SU-DHL-6 (cell line): ENCODE measurements around the gene BAZ1A.

Experiments
- CTCF ChIP-seq: fragments of 200-600 bp; sonication (generic); IDR thresholded peaks from one replicate; pipeline ENCODE4 v1.5.1; 2017; ENCODE audit warnings: antibody characterized with exemption, mild to moderate bottlenecking, low read length, moderate library complexity; ENCODE audit not compliant: insufficient read depth, poor library complexity, severe bottlenecking
- EZH2phosphoT487 ChIP-seq: fragments of 200-600 bp; sonication (generic), shearing (Covaris generic); conservative IDR thresholded peaks from 2 replicates; pipeline ENCODE4 v1.6.1; 2018; ENCODE audit warnings: mild to moderate bottlenecking, antibody characterized with exemption, low read length, moderate library complexity, mixed read lengths

GRCh38 chr14:34781242-34781641 is 93.9 kb downstream of the BAZ1A start:
- TF ChIP-seq CTCF: no peak
- TF ChIP-seq EZH2phosphoT487: no peak
